HepG2 (cell line): ENCODE measurements around the gene WDR87. TPM values are rescaled to one million over a fixed set of nuclear protein-coding genes. Genes with fewer than 3 reads are reported as not detected.

Source experiments
- DR1 ChIP-seq: sonication (generic); formaldehyde crosslinking; IDR thresholded peaks from 2 replicates; pipeline ENCODE4 v1.8.0; 2021; ENCODE audit warnings: mild to moderate bottlenecking, missing genetic modification reagents, inconsistent platforms
- NFIC ChIP-seq: IDR thresholded peaks from 2 replicates; pipeline ENCODE4 v1.6.1; 2012; ENCODE audit warnings: mild to moderate bottlenecking, low read length, inconsistent platforms
- RFXAP ChIP-seq: sonication (generic); formaldehyde crosslinking; IDR thresholded peaks from 2 replicates; pipeline ENCODE4 v1.4.0; 2020; ENCODE audit warnings: missing genetic modification reagents, borderline replicate concordance
- STAT5B ChIP-seq: sonication (generic); formaldehyde crosslinking; IDR thresholded peaks from 2 replicates; pipeline ENCODE4 v1.4.0; 2020; ENCODE audit warnings: missing genetic modification reagents
- SYNCRIP ChIP-seq: fragments of 200-400 bp; formaldehyde crosslinking; IDR thresholded peaks from 2 replicates; pipeline ENCODE4 v1.6.1; 2018; ENCODE audit warnings: mild to moderate bottlenecking, low read depth, low read length; ENCODE audit not compliant: insufficient read depth
- TAF1 ChIP-seq: sonication (generic); formaldehyde crosslinking; IDR thresholded peaks from 2 replicates; pipeline ENCODE4 v1.4.0; 2020; ENCODE audit warnings: missing genetic modification reagents
- YEATS4 ChIP-seq: sonication (generic); formaldehyde crosslinking; IDR thresholded peaks from 2 replicates; pipeline ENCODE4 v1.4.0; 2020; ENCODE audit warnings: missing genetic modification reagents, borderline replicate concordance
- ZBED4 ChIP-seq: sonication (generic); formaldehyde crosslinking; IDR thresholded peaks from 2 replicates; pipeline ENCODE4 v1.4.0; 2020; ENCODE audit warnings: missing genetic modification reagents, borderline replicate concordance
- ZKSCAN8 ChIP-seq: IDR thresholded peaks from 2 replicates; pipeline ENCODE4 v1.6.1; 2016; ENCODE audit warnings: borderline replicate concordance, missing genetic modification reagents, missing compliant biosample characterization
- ZNF160 ChIP-seq: sonication (generic); formaldehyde crosslinking; IDR thresholded peaks from 2 replicates; pipeline ENCODE4 v1.8.0; 2022; ENCODE audit warnings: mild to moderate bottlenecking, inconsistent platforms, missing genetic modification reagents
- ZNF180 ChIP-seq: sonication (generic); formaldehyde crosslinking; IDR thresholded peaks from 2 replicates; pipeline ENCODE4 v1.4.0; 2020; ENCODE audit warnings: low read depth, missing genetic modification reagents, borderline replicate concordance
- ZSCAN9 ChIP-seq: IDR thresholded peaks from 2 replicates; pipeline ENCODE4 v1.6.1; 2016; ENCODE audit warnings: borderline replicate concordance
- polyA plus RNA-seq, 8 experiments: library from polyadenylated mRNA; depleted of rRNA in 3 of 8; stranded (reverse) in 7 of 8; unstranded in 1 of 8; fragments of >200 nt; fragmentation: Illumina TruSeq in 4 of 8; extraction: Trizol in 4 of 8; gene quantifications; 2 replicates each; pipeline versions ENCODE4 v1.2.1 to v1.2.3, GENCODE V29; 2011 to 2016; ENCODE audit warnings: low read depth in 4 of 8, missing spikeins in 1 of 8, mixed read lengths in 1 of 8; ENCODE audit not compliant: insufficient read depth in 1 of 8
- total RNA-seq, 5 experiments: library from RNA; depleted of rRNA; stranded (reverse); fragments of >200 nt; fragmentation: Illumina TruSeq; extraction: Trizol; gene quantifications; 2 replicates each; pipeline ENCODE4 v1.2.3, GENCODE V29; 2016; ENCODE audit warnings: low read depth in 1 of 5
- TF ChIP-seq, protein P1 (sequence below): sonication (generic); formaldehyde crosslinking; IDR thresholded peaks from 2 replicates; pipeline ENCODE4 v1.8.0; 2023; ENCODE audit warnings: mild to moderate bottlenecking, missing genetic modification reagents
- TF ChIP-seq, protein P2 (sequence below): sonication (generic); formaldehyde crosslinking; IDR thresholded peaks from 2 replicates; pipeline ENCODE4 v1.4.0; 2020; ENCODE audit warnings: missing genetic modification reagents
- TF ChIP-seq, protein P3 (sequence below): sonication (generic); formaldehyde crosslinking; IDR thresholded peaks from 2 replicates; pipeline ENCODE4 v1.8.1; 2022; ENCODE audit warnings: low read depth, mild to moderate bottlenecking, missing genetic modification reagents
- TF ChIP-seq, protein P4 (sequence below): sonication (generic); formaldehyde crosslinking; IDR thresholded peaks from 2 replicates; pipeline ENCODE4 v1.4.0; 2020; ENCODE audit warnings: missing genetic modification reagents, borderline replicate concordance

The WDR87 gene
- total and polyA plus RNA-seq, 2 of the 13 experiments (the other 11 are each of a cell fraction or from before 2014, with no cell fraction given): not detected

GRCh38 chr19:37874784-37875183, 31.6 kb downstream of the WDR87 start (continued):
- TF ChIP-seq ZBED4 (CRISPR knock-in tag) (no peak), ZSCAN9 (CRISPR knock-in tag) (peak; percentile 60; the same call in 1 of the 2 replicates), ZKSCAN8 (CRISPR knock-in tag) (no peak), TAF1 (no peak), YEATS4 (CRISPR knock-in tag) (no peak), RFXAP (no peak), NFIC (no peak), ZNF160 (CRISPR knock-in tag) (no peak), DR1 (CRISPR knock-in tag) (no peak), SYNCRIP (no peak), STAT5B (CRISPR knock-in tag) (no peak), ZNF180 (CRISPR knock-in tag) (no peak)
- TF ChIP-seq, protein P1, sequence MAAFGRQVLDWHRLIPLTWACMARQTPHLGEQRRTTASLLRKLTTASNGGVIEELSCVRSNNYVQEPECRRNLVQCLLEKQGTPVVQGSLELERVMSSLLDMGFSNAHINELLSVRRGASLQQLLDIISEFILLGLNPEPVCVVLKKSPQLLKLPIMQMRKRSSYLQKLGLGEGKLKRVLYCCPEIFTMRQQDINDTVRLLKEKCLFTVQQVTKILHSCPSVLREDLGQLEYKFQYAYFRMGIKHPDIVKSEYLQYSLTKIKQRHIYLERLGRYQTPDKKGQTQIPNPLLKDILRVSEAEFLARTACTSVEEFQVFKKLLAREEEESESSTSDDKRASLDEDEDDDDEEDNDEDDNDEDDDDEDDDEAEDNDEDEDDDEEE (CRISPR knock-in tag): no peak
- TF ChIP-seq, protein P2, sequence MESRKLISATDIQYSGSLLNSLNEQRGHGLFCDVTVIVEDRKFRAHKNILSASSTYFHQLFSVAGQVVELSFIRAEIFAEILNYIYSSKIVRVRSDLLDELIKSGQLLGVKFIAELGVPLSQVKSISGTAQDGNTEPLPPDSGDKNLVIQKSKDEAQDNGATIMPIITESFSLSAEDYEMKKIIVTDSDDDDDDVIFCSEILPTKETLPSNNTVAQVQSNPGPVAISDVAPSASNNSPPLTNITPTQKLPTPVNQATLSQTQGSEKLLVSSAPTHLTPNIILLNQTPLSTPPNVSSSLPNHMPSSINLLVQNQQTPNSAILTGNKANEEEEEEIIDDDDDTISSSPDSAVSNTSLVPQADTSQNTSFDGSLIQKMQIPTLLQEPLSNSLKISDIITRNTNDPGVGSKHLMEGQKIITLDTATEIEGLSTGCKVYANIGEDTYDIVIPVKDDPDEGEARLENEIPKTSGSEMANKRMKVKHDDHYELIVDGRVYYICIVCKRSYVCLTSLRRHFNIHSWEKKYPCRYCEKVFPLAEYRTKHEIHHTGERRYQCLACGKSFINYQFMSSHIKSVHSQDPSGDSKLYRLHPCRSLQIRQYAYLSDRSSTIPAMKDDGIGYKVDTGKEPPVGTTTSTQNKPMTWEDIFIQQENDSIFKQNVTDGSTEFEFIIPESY (CRISPR knock-in tag): no peak
- TF ChIP-seq, protein P3, sequence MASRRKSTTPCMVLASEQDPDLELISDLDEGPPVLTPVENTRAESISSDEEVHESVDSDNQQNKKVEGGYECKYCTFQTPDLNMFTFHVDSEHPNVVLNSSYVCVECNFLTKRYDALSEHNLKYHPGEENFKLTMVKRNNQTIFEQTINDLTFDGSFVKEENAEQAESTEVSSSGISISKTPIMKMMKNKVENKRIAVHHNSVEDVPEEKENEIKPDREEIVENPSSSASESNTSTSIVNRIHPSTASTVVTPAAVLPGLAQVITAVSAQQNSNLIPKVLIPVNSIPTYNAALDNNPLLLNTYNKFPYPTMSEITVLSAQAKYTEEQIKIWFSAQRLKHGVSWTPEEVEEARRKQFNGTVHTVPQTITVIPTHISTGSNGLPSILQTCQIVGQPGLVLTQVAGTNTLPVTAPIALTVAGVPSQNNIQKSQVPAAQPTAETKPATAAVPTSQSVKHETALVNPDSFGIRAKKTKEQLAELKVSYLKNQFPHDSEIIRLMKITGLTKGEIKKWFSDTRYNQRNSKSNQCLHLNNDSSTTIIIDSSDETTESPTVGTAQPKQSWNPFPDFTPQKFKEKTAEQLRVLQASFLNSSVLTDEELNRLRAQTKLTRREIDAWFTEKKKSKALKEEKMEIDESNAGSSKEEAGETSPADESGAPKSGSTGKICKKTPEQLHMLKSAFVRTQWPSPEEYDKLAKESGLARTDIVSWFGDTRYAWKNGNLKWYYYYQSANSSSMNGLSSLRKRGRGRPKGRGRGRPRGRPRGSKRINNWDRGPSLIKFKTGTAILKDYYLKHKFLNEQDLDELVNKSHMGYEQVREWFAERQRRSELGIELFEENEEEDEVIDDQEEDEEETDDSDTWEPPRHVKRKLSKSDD (CRISPR knock-in tag): no peak
- TF ChIP-seq, protein P4, sequence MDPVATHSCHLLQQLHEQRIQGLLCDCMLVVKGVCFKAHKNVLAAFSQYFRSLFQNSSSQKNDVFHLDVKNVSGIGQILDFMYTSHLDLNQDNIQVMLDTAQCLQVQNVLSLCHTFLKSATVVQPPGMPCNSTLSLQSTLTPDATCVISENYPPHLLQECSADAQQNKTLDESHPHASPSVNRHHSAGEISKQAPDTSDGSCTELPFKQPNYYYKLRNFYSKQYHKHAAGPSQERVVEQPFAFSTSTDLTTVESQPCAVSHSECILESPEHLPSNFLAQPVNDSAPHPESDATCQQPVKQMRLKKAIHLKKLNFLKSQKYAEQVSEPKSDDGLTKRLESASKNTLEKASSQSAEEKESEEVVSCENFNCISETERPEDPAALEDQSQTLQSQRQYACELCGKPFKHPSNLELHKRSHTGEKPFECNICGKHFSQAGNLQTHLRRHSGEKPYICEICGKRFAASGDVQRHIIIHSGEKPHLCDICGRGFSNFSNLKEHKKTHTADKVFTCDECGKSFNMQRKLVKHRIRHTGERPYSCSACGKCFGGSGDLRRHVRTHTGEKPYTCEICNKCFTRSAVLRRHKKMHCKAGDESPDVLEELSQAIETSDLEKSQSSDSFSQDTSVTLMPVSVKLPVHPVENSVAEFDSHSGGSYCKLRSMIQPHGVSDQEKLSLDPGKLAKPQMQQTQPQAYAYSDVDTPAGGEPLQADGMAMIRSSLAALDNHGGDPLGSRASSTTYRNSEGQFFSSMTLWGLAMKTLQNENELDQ (CRISPR knock-in tag): no peak
